Right ventricle myocardium inferior (tissue), 1 donor: ENCODE data around the gene AP2A2. TPM values are rescaled to one million over a fixed set of nuclear protein-coding genes. Genes with fewer than 3 reads are reported as not detected.

Experiments
- ATAC-seq: fragments of 200-7000 bp; cut with Tn5 transposase; one replicate; pipeline ENCODE4 v1.9.1; 2020; ENCODE audit warnings: mild to moderate bottlenecking, moderate library complexity
- DNase-seq: peaks from one replicate; pipeline ENCODE4 v3.0.0; 2021; ENCODE audit errors: missing footprints
- intact Hi-C: fragments of 100-400 bp; cut with DNase I; formaldehyde crosslinking; loops from one replicate; pipeline ENCODE4 v1.11.0; 2022
- total RNA-seq: library from RNA; stranded (reverse); fragmentation: NEBNext Ultra II Directional; extraction: Animal tissue kit (Norgen Biotek cat#: 25700); gene quantifications from one replicate; pipeline ENCODE4 v1.2.1, GENCODE V29; 2021
- donor health status: DM: no; HTN: yes; CAD: no; lungs with severe emphysema.

AP2A2 gene
- total RNA-seq, 1 donor from 2014 or later, result 51.7 TPM

DNA sequence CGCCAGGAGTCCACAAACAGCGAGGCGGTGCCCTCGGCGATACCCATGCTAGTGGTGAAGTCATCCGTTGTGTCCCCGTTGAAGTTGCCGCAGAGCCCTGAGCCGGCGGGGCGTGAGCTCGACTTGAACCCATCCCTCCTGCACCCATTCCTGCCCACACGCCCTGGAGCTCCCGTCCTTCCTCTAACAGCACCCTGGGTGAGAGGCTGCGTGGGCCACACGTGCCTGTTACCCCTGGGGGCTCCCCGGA lies 102.5 kb downstream of the AP2A2 start:
- ATAC-seq, result no peak
- intact Hi-C loops, result no loop called here
- no peak for DNase-seq

DNA sequence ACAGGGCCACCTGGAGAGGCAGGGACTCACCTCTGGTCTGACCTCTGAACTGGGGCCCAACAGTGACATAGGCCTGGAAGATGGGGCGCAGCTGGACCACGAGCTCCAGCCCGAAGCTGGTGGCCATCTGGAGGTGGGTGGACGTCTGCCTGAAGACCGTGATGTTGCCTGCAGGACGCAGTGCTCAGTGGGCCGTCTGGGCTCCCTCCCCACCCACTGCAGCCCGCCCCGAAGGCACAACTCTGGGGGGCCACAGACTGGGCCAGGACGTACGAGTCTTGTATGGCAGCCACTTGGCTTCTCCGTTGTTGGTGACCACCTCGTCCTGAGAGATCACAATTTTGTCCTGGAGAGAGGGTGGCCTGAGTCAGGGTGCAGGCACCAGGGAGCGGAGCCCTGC lies 102.9 kb downstream of the AP2A2 start:
- DNase-seq (no peak), ATAC-seq (no peak)
- intact Hi-C loops, result no loop called here

DNA sequence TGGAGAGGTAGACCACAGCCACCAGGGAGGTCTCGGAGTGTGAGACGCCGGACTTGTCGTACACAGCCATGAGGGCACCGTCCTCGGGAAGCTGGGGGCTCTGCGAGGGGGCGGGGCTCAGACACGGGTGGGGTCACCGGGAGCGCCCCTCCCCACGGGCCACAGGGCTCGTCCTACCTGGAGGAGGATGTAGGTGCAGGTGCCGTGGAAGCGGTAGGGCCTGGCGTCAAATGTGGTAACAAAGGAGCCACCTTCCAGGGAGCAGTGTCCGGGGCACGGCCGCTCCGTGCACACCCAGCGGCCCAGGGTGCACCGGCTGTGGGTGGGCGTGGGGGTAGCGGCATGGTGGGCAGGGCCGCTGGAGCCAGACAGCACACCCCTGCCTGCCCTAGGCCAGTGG lies 103.4 kb downstream of the AP2A2 start:
- DNase-seq (no peak), ATAC-seq (no peak)
- intact Hi-C loops, result no loop called here

DNA sequence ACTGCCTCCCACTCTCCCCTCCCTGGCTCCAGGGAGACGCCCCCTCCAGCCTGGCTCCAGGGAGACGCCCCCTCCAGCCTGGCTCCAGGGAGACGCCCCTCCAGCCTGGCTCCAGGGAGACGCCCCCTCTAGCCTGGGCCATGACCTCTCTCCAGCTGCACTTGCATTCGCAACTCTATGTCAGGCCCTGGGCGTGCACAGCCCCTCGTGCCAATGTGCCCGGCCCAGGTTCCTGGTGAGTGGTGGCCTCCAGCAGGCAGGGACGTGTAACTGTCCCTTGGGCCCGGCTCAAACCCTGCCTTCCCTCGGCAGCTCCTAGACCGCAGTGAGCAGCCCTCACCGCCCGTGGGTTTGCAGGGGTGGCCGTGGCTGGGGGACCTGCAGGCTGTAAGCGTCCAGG lies 104.0 kb downstream of the AP2A2 start:
- ATAC-seq, result no peak
- no peak for DNase-seq
- intact Hi-C loops, result no loop called here

DNA sequence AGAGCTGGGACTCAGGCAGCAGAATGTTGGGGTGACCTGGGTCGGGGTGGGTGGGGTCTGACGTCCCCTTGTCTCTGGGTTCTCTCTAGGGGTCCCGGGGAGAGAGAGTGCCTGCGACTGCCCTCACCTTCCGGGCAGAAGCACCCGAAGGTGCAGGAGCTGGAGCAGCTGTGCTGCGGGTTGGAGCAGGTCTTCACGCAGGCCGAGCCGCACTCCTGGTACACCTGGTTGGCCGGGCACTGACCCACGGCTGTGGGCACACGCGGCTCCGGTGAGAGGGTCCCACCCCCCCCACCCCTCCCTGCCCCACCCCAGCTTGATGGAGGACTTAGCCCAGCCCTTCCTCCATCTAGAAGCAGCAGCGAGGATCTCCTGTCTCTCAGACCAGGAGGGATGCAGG lies 104.4 kb downstream of the AP2A2 start:
- no peak for DNase-seq
- ATAC-seq, result no peak
- intact Hi-C loops, result no loop called here

DNA sequence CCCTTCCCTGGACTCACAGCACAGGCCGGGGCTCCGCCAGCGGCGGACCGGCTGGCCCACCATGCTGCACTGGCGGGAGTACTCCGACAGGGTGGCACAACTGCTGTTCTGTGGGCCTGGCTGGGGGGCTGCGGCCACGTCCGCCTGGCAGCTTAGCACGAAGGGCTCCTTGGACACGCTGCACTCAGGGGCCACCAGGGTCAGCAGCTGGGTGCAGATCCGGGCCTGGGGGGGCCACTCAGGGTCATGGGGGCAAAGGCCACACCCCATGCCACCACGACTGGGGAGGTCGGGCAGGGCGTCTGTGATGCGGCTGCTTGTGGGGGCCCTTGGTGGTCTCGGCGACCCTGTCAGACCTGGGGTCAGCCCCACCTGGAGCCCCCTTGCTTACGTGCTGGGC lies 104.9 kb downstream of the AP2A2 start:
- ATAC-seq (no peak), DNase-seq (no peak)
- intact Hi-C loops, result no loop called here

DNA sequence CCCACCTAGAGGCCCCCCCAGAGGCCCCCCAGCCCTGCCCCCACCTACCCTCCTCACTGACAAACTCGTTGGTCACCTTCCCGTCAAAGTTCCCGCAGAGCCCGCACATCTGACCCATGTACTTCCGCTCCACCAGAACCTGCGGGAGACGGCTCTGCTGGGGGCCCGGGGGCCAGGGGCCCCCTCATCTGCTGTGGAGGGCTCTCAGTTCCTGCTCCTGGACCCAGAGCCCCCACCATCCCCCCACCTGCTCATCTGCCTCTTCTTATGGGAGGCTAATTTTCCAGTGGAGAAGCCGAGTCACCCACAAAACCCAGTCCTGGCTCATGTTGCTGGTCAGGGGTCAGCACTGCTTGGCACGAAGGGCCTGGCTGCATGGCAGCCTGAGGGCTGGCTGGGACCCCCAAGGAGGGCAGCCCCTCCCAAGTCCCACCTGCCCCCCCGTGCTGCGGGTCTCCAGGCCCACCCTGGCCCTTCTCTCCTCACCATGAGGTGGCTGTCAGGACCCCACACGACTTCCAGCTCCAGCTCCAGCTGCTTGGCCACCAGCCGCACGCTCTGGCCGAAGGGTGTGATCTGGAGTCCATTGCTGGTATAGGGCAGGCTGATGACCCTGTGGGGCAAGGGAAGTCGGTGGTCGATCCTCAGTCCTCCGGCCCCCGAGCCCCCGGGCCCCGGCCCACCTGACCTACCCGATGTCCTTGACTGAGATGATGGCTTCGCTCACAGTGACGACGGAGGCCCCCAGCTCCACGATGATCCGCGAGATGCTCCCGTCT lies 105.6 kb downstream of the AP2A2 start:
- ATAC-seq (no peak), DNase-seq (no peak)
- intact Hi-C loops, result no loop called here

DNA sequence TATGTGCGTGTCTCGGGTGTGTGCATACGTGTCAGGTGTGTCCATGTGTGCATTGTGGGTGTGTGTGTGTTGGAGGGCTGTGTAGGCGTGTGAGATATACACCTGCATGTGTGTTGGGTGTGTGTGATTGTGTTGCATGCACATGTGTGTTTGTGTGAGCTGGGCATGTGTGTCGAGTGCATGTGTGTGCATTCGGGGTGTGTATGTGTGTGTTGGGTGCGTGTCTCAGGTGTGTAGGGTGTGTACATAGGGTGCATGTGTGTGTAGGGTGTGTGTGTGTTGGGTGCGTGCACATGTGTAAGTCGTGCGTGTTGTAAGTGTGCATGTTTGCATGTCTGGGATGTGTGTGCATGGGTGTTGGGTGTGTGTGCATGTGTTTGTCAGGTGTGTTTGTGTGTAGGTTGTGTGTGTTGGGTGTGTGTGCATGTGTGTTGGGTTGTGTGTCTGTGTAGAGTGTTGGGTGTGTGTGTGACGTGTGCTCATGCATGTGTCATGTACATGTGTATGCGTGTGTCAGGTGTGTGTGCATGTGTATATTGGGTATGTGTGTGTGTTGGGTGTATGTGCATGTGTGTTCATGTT lies 106.7 kb downstream of the AP2A2 start:
- DNase-seq (no peak), ATAC-seq (no peak)
- intact Hi-C loops, result no loop called here

DNA sequence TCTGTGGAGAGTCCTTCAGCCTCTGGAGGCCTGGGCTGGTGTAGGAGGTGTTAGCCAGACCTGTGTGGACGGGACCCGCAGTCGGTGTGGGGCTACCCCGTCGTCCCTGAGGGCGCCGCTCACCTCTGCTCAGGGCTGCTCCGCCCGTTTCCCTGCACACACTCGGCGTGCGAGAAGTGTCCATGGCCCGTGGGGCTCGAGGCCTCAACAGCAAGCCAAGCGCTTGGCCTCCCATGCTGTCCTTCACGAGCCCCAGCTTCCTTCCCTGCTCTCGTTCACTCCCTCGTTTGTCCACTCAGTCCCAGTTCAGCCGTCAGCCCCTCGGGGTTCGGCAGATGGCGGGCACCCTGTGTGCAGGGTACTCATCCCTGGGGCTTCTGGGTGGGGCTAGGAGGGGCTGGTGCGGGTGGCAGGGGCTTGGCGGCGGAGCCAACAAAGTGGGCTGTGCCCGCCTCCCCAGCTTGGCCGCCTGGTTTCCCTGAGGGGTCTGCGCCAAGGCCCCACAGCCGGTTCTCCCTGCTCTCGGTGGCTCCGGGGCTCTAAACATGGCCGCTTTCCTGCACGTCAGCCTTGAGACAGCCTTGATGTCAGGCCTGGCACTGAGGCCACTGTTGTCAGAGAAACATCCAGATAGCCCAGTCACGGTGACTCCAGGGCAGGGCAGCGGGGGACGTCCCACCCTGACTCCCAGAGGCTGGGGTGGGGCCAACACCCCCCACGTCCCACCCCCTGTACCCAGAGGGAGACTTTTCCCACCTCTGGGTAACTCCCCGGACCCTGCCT lies 107.5 kb downstream of the AP2A2 start:
- DNase-seq (no peak), ATAC-seq (no peak)
- intact Hi-C loops, result no loop called here

DNA sequence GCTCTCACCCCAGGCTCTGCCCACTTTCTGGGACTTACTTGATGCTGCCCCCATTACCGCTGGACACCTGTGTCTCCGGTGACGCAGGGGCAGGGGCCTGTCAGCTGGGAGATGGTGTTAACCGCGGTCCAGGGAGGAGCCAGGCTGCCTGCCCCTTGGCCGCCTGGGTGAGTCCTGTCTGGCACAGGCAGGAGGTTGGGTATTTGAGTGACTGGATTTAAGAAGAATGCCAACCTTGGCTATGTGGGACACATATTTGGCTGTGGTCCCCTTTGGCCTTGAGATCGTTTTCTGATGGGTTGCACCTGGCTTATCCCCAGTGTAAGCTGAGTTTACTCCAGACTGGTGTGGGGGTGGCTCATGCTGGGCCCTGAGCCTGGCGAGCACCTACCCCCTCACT lies 108.3 kb downstream of the AP2A2 start:
- ATAC-seq (no peak), DNase-seq (no peak)
- intact Hi-C loops, result no loop called here

DNA sequence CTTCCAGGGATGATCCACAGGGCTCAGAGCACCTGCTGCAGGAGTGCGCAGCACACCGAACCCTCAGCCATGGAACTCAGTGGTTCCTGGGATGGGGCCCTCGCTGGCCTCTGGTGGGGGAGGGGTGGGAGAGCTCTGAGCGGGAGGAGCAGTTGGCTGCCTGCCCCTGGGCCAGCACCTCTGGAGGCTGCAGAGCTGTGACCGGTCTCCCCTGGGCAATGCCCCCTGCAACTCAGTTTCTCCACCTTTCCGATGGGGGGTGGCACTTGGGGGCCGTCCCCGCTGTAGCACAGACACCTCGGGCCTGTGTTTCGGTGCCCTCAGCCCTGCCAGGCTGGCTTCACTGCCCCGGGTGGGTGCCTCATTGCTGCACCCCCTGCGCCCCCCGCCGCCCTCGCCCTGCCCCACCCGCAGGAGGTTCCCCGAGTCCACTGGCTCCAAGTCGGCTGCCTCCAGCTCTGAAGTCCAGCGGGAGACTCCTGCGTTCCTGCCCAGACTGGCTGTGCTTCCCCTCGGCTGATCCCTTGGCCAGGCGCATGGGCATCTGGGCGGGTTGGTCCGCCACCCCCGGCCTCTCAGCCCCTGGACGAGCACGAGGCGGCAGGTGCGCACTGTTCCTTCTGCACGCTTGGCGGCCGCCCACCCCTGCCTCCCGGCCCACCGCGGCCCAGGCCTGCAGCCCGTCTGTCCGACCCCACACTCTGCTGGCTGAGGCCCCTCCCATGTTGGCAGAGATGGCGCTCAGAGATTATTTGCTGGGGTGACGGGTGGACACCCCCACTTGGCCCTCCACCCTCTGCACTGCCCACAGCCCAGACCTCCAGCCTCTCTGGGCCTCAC lies 109.0 kb downstream of the AP2A2 start:
- DNase-seq, result no peak
- intact Hi-C loops, result no loop called here
- no peak for ATAC-seq

DNA sequence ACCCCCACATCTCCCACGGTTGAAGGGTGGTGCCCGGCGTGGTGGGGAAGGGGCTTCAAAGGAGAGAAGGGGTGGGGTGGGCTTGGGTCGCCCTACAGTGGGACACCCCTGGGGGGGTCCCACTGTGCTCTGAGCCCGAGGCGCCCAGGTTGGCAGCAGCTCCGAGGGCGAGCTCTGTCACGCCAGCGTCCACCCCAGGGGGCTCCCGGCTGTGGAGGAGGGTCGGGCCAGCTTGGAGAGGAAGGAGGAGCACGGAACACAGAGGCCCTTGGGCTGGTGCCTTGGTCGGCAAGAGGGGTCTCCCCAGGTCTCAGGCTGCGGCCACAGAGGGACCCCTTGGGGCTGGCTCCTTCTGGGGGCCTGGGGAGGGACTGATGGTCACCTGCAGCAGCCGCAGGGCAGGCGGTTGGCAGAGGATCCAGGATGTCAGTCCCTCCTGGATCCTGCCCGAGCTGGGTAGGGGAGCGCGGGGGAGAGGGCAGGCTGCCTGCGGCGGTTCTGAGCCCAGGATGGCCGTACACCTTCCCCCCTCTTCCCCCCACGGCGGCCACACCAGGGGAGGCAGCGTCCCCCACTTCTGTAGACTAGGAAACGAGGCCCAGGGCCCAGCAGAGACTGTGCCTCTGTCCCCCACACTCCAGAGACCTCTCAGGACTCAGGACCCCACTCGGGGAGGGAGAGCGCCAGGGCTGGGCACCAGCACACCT lies 110.1 kb downstream of the AP2A2 start:
- DNase-seq (no peak), ATAC-seq (no peak)
- intact Hi-C loops, result no loop called here

DNA sequence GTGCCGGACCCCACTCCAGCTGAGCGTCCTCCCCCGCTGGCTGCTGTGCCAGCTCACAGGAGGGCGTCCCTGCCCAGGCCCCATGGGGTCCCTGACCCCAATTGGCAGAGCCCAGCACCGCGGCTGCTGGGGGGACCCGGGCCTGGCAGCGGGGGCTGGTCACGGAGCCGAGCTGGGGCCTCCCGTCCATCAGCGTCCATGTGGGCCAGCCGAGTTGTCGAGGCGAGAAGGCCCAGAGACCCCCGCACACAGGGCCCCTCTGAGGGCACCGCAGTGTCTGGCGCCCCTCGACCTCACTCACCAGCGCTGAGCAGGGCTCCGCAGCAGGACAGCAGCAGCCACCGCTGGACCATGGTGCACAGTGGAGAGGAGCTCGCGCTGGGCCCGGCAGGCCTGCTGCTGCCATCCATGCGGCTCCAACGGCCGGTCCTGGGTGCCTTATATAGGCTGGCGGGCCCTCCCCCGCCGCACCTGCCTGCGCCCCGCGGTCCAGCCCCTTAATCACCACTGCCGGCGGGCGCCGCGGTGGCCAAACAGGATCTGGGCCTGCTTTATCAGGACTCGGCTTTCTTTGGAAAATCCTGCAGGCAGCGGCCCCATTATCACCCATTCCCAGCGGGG lies 110.7 kb downstream of the AP2A2 start, which contains the start of gene MUC6:
TSS of gene MUC6 (minus strand) at position 416 of the 621 bp plus-strand sequence. CDS start at position 353, 63 bp downstream.
- intact Hi-C loops, result no loop called here
- no peak for ATAC-seq
- no peak for DNase-seq

DNA sequence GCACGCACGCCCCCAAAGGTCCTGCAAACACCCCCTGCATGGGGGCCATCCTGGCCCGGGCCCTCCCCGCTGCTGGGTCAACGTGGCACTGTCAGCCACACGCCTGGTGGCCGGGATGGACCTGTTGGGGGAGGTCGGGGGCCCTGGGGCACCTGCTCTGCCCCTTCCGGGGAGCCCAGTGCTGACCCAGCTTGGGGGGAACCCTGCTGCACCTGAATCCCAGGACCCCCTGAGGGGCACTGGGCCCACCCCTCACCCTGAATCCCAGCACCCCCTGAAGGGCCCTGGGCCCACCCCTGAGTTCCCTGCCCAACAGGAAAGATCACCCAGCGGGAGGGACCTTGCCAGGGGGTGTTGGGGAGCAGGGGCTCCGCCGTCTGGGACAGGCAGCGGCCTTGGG lies 111.3 kb downstream of the AP2A2 start:
- no peak for ATAC-seq
- no peak for DNase-seq
- intact Hi-C loops, result no loop called here

DNA sequence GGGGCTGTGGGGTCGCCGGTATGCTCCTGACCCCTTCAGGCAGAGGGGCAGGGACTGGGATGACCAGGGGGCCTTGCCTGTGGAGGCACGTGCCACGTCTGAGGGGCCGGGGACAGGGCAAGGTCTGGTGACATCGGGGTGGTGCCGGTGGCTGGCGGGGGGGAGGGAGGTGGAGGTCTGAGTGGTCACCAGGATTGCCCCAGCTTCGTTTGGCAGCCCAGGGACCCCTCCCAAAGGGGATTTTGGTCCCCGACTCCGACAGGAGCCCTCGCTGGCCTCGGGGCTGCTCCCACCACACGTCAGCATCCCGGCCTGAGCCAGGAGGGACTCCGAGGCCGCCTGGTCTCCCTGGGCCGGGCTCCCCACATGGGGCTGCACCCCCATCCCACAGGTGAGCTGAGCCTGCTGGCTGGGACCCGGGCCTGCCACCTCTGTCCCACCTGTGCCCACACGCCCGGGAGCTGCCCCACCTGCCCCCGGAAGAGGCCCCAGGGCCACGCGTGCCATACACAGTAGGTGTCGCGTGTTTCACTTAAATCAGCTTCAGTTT lies 111.9 kb downstream of the AP2A2 start:
- no peak for ATAC-seq
- no peak for DNase-seq
- intact Hi-C loops, result no loop called here

DNA sequence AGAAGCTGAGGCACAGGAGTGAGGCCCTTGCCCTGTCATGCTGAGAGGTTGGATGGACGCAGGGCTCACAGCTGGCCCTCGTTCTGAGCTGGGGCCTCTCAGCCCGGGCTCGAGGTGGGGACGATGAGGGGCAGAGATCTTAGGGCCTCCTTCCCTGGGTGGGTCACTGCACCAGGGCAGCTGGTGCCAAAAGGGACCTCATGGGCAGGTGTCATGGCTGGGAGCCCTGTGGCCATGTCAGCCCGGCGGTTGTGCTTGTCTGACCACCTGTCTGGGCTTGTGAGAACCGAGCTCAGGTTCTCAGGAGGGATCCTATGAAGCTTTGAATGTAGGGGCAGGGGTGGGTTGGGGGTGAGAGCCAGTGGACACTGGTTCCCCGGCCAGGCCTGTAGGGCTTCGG lies 112.7 kb downstream of the AP2A2 start:
- intact Hi-C loops, result no loop called here
- ATAC-seq (no peak), DNase-seq (no peak)

DNA sequence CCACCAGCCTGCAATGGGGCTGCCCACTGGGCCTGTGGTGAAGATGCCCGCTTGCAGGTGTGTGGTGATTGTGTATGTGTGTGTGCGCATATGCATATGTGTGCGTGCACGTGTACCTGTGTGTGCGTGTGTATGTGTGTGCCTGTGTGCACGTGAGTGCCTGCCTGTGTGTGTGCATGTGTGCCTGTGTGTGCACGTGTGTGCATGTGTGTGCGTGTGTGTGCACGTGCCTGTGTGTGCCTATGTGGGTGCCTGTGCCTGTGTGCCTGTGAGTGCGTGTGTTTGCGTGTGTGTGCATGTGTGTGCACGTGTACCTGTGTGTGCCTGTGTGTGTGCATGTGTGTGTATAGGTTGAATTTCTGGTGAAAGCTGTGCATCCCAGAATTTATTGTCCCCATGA lies 113.3 kb downstream of the AP2A2 start:
- intact Hi-C loops, result no loop called here
- DNase-seq, result no peak
- ATAC-seq, result no peak
